Activated T-helper 2 cell treated with anti-CD3 and anti-CD28 coated beads, Interferon-gamma antibody, Interleukin-2, Interleukin-4, amounts not matched to agents 10 μg/mL and 5 μg/mL and 100 μg/mL, durations not matched to agents 14 hours and 24 hours and 36 hours (primary cell): ENCODE data around the gene FBP1. TPM values are rescaled to one million over a fixed set of nuclear protein-coding genes. Genes with fewer than 3 reads are reported as not detected.

Source experiments
- DNase-seq: peaks from one replicate; pipeline ENCODE4 v3.0.0; 2021; ENCODE audit warnings: low spot score
- H3K27ac Mint-ChIP-seq: one replicate; pipeline ENCODE4 v1.8.0; 2021; ENCODE audit warnings: mixed read lengths
- H3K27me3 Mint-ChIP-seq: one replicate; pipeline ENCODE4 v1.8.0; 2021; ENCODE audit warnings: low read depth, mixed read lengths
- H3K36me3 Mint-ChIP-seq: one replicate; pipeline ENCODE4 v1.8.0; 2021; ENCODE audit warnings: low read depth, mixed read lengths
- H3K4me1 Mint-ChIP-seq: one replicate; pipeline ENCODE4 v1.8.0; 2021; ENCODE audit warnings: low read depth, mixed read lengths
- H3K4me3 Mint-ChIP-seq: one replicate; pipeline ENCODE4 v1.8.0; 2021; ENCODE audit warnings: low read depth, mild to moderate bottlenecking, moderate library complexity, mixed read lengths
- H3K9me3 Mint-ChIP-seq: one replicate; pipeline ENCODE4 v1.8.0; 2021; ENCODE audit warnings: mixed read lengths
- intact Hi-C: fragments of 100-400 bp; cut with micrococcal nuclease; formaldehyde crosslinking; loops from one replicate; pipeline ENCODE4 v1.15.1; 2023
- total RNA-seq: library from RNA; stranded (reverse); gene quantifications from 2 replicates; pipeline ENCODE4 v1.2.3, GENCODE V29; 2022

FBP1 gene
- total RNA-seq, 1 donor from 2014 or later, result 0.23 TPM

DNA sequence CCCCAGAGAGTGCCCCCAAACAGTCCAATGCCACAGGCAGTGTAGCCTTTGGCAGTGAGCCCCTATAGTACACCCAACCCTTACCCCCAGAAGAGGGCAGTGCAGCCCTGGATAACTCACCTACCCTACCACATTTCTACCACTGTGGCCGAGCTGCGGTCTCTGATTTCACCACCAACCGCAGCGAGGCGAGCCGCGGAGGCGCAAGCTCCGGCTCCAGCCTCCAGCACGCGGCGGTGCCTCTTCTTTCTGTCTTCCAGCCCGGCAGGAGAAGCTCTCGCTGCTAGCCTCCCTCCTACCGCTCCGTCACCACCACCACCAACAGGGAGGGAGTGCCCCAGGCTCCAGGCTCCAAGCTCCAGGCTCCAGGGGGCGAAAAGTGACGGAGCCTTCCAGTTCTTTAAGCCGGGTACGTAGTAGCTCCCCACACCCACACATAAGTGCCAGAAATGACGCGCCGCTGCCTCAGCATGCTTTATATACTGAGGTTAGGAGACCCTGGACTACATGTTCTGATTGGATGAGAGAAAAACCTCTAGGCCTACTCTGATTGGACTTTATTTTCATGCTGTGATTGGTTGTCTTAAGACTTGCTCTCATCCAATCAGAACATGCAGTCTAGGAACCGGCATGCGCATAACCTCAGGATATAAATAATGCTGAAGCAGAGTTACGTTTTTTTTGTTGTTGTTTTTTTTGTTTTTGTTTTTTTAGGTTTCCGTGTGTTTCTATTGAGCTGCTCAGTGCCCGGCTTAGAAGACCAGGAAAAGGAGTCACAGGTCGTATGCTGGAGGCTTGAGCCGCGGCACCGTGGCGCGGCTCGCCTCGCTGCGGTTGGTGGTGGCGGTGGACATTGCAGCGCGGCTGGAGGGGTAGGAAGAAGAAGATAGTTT lies 84.6 kb downstream of the FBP1 start, which contains the start of gene PCAT7:
Gene PCAT7, plus strand, starts transcription at position 645 of the 893 bp plus-strand sequence.
- Mint-ChIP-seq H3K27ac (no peak within 1 kb of the TSS), H3K36me3 (no peaks in the 10 kb centered on the region), H3K4me1 (no peaks in the 10 kb centered on the region), H3K4me3 (no peak within 1 kb of the TSS), H3K9me3 (no peaks in the 10 kb centered on the region), H3K27me3 (peaks cover 18% of the 10 kb centered on the region)
- intact Hi-C loops, result loop anchor here (2.0 kb wide), 1 partner anchor 48 kb away; no protein-coding TSS in a partner anchor
- DNase-seq, result no peak

DNA sequence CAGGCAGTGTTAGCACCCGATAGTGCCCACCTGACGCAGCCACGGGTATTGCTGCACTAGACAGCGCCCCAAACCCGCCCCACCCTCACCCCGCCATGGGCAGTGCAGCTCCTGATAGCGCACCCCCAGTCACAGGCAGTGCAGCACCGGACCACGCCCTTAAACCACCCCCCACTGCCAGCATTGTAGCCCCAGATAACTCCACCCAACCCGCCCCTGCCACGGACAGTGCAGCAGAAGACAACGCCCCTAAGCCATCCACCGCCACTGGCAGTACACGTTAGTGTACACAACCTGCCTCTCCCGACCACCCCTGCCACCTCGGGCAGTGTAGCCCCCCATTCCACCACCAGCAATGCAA lies 85.3 kb downstream of the FBP1 start:
- Mint-ChIP-seq H3K27ac (no peak overlapping the region), H3K4me3 (no peak overlapping the region), H3K9me3 (no peaks in the 10 kb centered on the region), H3K4me1 (no peaks in the 10 kb centered on the region), H3K27me3 (peaks cover 21% of the 10 kb centered on the region), H3K36me3 (no peaks in the 10 kb centered on the region)
- no peak for DNase-seq
- intact Hi-C loops, result loop anchor here (2.0 kb wide), 1 partner anchor 49 kb away; no protein-coding TSS in a partner anchor

Other genes with a start within 250 kb of the FBP1 start
- not detected in 2 replicates for gene PCAT7, start 84.4 kb downstream of the FBP1 start, total RNA-seq
- gene FBP2, start 45.7 kb downstream of the FBP1 start, total RNA-seq, result not detected in 2 replicates
- gene AOPEP, start 87.2 kb upstream of the FBP1 start, total RNA-seq, result 24.6 and 27.6 TPM in 2 replicates